K562 (cell line): ENCODE data around the gene TMEM106B. TPM values are rescaled to one million over a fixed set of nuclear protein-coding genes. Genes with fewer than 3 reads are reported as not detected.

Experiments
- ATF3 ChIP-seq, 2 experiments: fragments of 450-650 bp in 1 of 2; sonication (generic) in 1 of 2; formaldehyde crosslinking in 1 of 2; IDR thresholded peaks in 1 of 2; conservative IDR thresholded peaks in 1 of 2; 2 replicates each; pipeline versions ENCODE4 v1.6.1 to v1.8.1; 2016 to 2023; ENCODE audit warnings: mild to moderate bottlenecking in 2 of 2, moderate library complexity in 2 of 2, inconsistent platforms in 1 of 2, missing genetic modification reagents in 1 of 2
- CBX2 ChIP-seq: fragments of 200-600 bp; sonication (generic); IDR thresholded peaks from one replicate; pipeline ENCODE4 v1.6.1; 2012; ENCODE audit warnings: mild to moderate bottlenecking, low read length, inconsistent platforms; ENCODE audit not compliant: insufficient read depth, poor library complexity, severe bottlenecking
- COPS2 ChIP-seq: fragments of 450-650 bp; conservative IDR thresholded peaks from 2 replicates; pipeline ENCODE4 v1.6.1; 2016; ENCODE audit warnings: mild to moderate bottlenecking, moderate library complexity
- CREB3L1 ChIP-seq: fragments of 450-650 bp; IDR thresholded peaks from 2 replicates; pipeline ENCODE4 v1.6.1; 2014; ENCODE audit warnings: low read depth, mild to moderate bottlenecking, moderate library complexity, borderline replicate concordance
- FOXA1 ChIP-seq: fragments of 450-650 bp; IDR thresholded peaks from 2 replicates; pipeline ENCODE4 v1.6.1; 2016; ENCODE audit warnings: mild to moderate bottlenecking, borderline replicate concordance
- FOXJ2 ChIP-seq: fragments of 200-800 bp; sonication (Bioruptor generic); IDR thresholded peaks from 2 replicates; pipeline ENCODE4 v1.6.1; 2016; ENCODE audit warnings: missing genetic modification characterization, missing compliant biosample characterization
- GATAD2A ChIP-seq: fragments of 450-650 bp; IDR thresholded peaks from 2 replicates; pipeline ENCODE4 v1.6.1; 2017
- HDAC1 ChIP-seq, 2 experiments: fragments of 450-650 bp; IDR thresholded peaks; 2 replicates each; pipeline ENCODE4 v1.6.1; 2016 to 2017; ENCODE audit warnings: inconsistent platforms in 1 of 2, mild to moderate bottlenecking in 1 of 2, moderate library complexity in 1 of 2
- HDAC8 ChIP-seq: fragments of 450-650 bp; IDR thresholded peaks from 2 replicates; pipeline ENCODE4 v1.6.1; 2016; ENCODE audit warnings: mild to moderate bottlenecking, missing genetic modification characterization, moderate library complexity, missing compliant biosample characterization
- HDGF ChIP-seq: fragments of 450-650 bp; IDR thresholded peaks from 2 replicates; pipeline ENCODE4 v1.6.1; 2016
- ILK ChIP-seq: fragments of 450-650 bp; IDR thresholded peaks from 2 replicates; pipeline ENCODE4 v1.6.1; 2016; ENCODE audit warnings: missing genetic modification characterization, low read depth, mild to moderate bottlenecking, missing compliant biosample characterization, moderate library complexity, borderline replicate concordance
- MAFF ChIP-seq: IDR thresholded peaks from 2 replicates; pipeline ENCODE4 v1.6.1; 2012; ENCODE audit warnings: low read length, improper control_type of control experiment
- MCM3 ChIP-seq: fragments of 450-650 bp; IDR thresholded peaks from 2 replicates; pipeline ENCODE4 v1.6.1; 2016
- MEF2D ChIP-seq: conservative IDR thresholded peaks from 2 replicates; pipeline ENCODE4 v1.6.1; 2016; ENCODE audit warnings: low read depth, missing genetic modification characterization, missing compliant biosample characterization
- NR2F6 ChIP-seq: fragments of 450-650 bp; formaldehyde crosslinking; IDR thresholded peaks from 2 replicates; pipeline ENCODE4 v1.4.0; 2020; ENCODE audit warnings: mild to moderate bottlenecking
- PCBP1 ChIP-seq: fragments of 200-400 bp; formaldehyde crosslinking; IDR thresholded peaks from 2 replicates; pipeline ENCODE4 v1.6.1; 2018; ENCODE audit warnings: mild to moderate bottlenecking, low read depth, low read length; ENCODE audit not compliant: poor library complexity, severe bottlenecking
- POLR3A ChIP-seq: IDR thresholded peaks from 2 replicates; pipeline ENCODE4 v1.6.1; 2011; ENCODE audit warnings: borderline replicate concordance, mild to moderate bottlenecking, moderate library complexity; ENCODE audit not compliant: insufficient read length, insufficient read depth; ENCODE audit errors: extremely low read depth
- RBM25 ChIP-seq: fragments of 200-400 bp; formaldehyde crosslinking; IDR thresholded peaks from 2 replicates; pipeline ENCODE4 v1.6.1; 2018; ENCODE audit warnings: low read length, low read depth, moderate library complexity; ENCODE audit not compliant: severe bottlenecking
- STAG1 ChIP-seq: sonication (generic); formaldehyde crosslinking; IDR thresholded peaks from 2 replicates; pipeline ENCODE4 v1.5.0; 2020; ENCODE audit warnings: missing genetic modification reagents, borderline replicate concordance
- ZFX ChIP-seq: sonication (generic); formaldehyde crosslinking; IDR thresholded peaks from 2 replicates; pipeline ENCODE4 v1.8.0; 2022; ENCODE audit warnings: mild to moderate bottlenecking, missing genetic modification reagents, moderate library complexity
- ZNF134 ChIP-seq: fragments of 250-450 bp; sonication (Bioruptor Pico); conservative IDR thresholded peaks from 2 replicates; pipeline ENCODE4 v1.4.0; 2020
- ZNF23 ChIP-seq: fragments of 250-450 bp; sonication (Bioruptor Pico); IDR thresholded peaks from 2 replicates; pipeline ENCODE4 v1.4.0; 2020; ENCODE audit warnings: mild to moderate bottlenecking
- ZNF263 ChIP-seq: sonication (generic); formaldehyde crosslinking; IDR thresholded peaks from 2 replicates; pipeline ENCODE4 v1.8.0; 2022; ENCODE audit warnings: mild to moderate bottlenecking, missing genetic modification reagents, borderline replicate concordance
- ZNF311 ChIP-seq: fragments of 250-450 bp; sonication (Bioruptor Pico); IDR thresholded peaks from 2 replicates; pipeline ENCODE4 v1.4.0; 2020; ENCODE audit warnings: mild to moderate bottlenecking, moderate library complexity
- ZNF449 ChIP-seq: fragments of 250-450 bp; sonication (Bioruptor Pico); IDR thresholded peaks from 2 replicates; pipeline ENCODE4 v1.8.0; 2022; ENCODE audit warnings: moderate library complexity, mild to moderate bottlenecking, inconsistent platforms
- ZNF668 ChIP-seq: fragments of 250-450 bp; sonication (Bioruptor Pico); IDR thresholded peaks from 2 replicates; pipeline ENCODE4 v1.8.0; 2022; ENCODE audit warnings: mild to moderate bottlenecking, inconsistent platforms
- ZNF764 ChIP-seq: fragments of 250-450 bp; sonication (Bioruptor Pico); IDR thresholded peaks from 2 replicates; pipeline ENCODE4 v1.4.0; 2020; ENCODE audit warnings: low read depth, mild to moderate bottlenecking, moderate library complexity
- polyA plus RNA-seq, 8 experiments: library from polyadenylated mRNA; depleted of rRNA in 4 of 8; stranded (reverse) in 5 of 8; unstranded in 3 of 8; fragments of >200 nt; fragmentation: Nextera tagmentation in 2 of 8; fragmentation: Illumina TruSeq in 1 of 8; extraction: Ambion mirVana in 2 of 8; extraction: Trizol in 1 of 8; gene quantifications; 2 replicates each; pipeline versions ENCODE4 v1.2.1 to v1.2.3, GENCODE V29; 2011 to 2014; ENCODE audit warnings: inconsistent platforms in 1 of 8, missing spikeins in 1 of 8
- total RNA-seq, 7 experiments: library from RNA; depleted of rRNA in 6 of 7; stranded (reverse); fragments of >200 nt in 6 of 7; fragmentation: Illumina TruSeq in 2 of 7; extraction: Trizol in 2 of 7; gene quantifications; 2 replicates each; pipeline versions ENCODE4 v1.2.1 to v1.2.3, GENCODE V29; 2011 to 2021; ENCODE audit warnings: low replicate concordance in 1 of 7

Gene TMEM106B
- total and polyA plus RNA-seq, 9 of the 15 experiments (the other 6 are each of a cell fraction or from before 2014, with no cell fraction given), result 8.6 to 30.4 (median 18.7) TPM

- TF ChIP-seq ZNF263 (no peak; the same call in none of the 2 replicates), MAFF (no peak), NR2F6 (no peak), HDGF (no peak), MEF2D (tag) (no peak), ZNF311 (CRISPR knock-in tag) (no peak), ZFX (CRISPR knock-in tag) (peak; percentile 100), RBM25 (no peak), ZNF449 (no peak), STAG1 (CRISPR knock-in tag) (no peak), GATAD2A (no peak), MCM3 (no peak), ZNF134 (CRISPR knock-in tag) (no peak), FOXA1 (no peak), ZNF764 (CRISPR knock-in tag) (no peak), ATF3 (IDR thresholded peaks at IDR 0.05) (no peak), ATF3 (CRISPR knock-in tag; conservative IDR thresholded peaks at IDR 0.05) (no peak), CREB3L1 (peak; percentile 74; the same call in 1 of the 2 replicates), ILK (tag) (no peak), COPS2 (no peak), POLR3A (no peak), PCBP1 (no peak), FOXJ2 (tag) (no peak), ZNF23 (CRISPR knock-in tag) (no peak), ZNF668 (CRISPR knock-in tag) (no peak), HDAC1 (IDR thresholded peaks at IDR 0.05) (peak in 1 of 2 experiments; percentile 49; a peak in 1 of 4 replicates), CBX2 (no peak), HDAC8 (tag) (no peak)
These were observed at the start of gene TMEM106B (continued) for GRCh38 chr7:12211054-12211710.
